ENCODE data around the gene ASAH2. TPM values are rescaled to one million over a fixed set of nuclear protein-coding genes. Genes with fewer than 3 reads are reported as not detected.

Gene ASAH2
- total RNA-seq, 3 donors from 2014 or later (not counting 1 experiment from before 2014, with no cell fraction given), result 0.79 to 3.4 (median 2.9) TPM

- no peak overlapping the region for H3K4me3 Mint-ChIP-seq
- intact Hi-C loops (cut with micrococcal nuclease), result no loop called here
- H3K36me3 ChIP-seq (ENCODE audit: control insufficient read depth, insufficient read depth, low read length), result no peaks in the 10 kb centered on the region
- H3K9me3 Mint-ChIP-seq, result peaks cover 0 to 2% of the 10 kb centered on the region in 2 donors
- no peak for DNase-seq
- H3K4me1 ChIP-seq (ENCODE audit: control insufficient read depth, insufficient read depth, low read length), result no peaks in the 10 kb centered on the region
- no peak for ATAC-seq
- no peaks in the 10 kb centered on the region for H3K9me3 ChIP-seq (ENCODE audit: control insufficient read depth, insufficient read depth, low read length)
- H3K27ac Mint-ChIP-seq, result no peak overlapping the region
- no peak overlapping the region for H3K27ac ChIP-seq (ENCODE audit: low read length)
- WGBS (ENCODE audit: insufficient coverage), result 95% methylated on average over 4 of the region's 5 CpGs
- TF ChIP-seq CTCF (IDR thresholded peaks at IDR 0.05), result no peak
- no peaks in the 10 kb centered on the region for H3K36me3 Mint-ChIP-seq
- no peaks in the 10 kb centered on the region for H3K27me3 Mint-ChIP-seq (ENCODE audit: low read depth in 2 of 2)
- H3K4me1 Mint-ChIP-seq, result peaks cover 0 to 10% of the 10 kb centered on the region in 2 donors
- H3K4me3 ChIP-seq (ENCODE audit: low read length), result no peak overlapping the region
- no peaks in the 10 kb centered on the region for H3K27me3 ChIP-seq (ENCODE audit: control insufficient read depth, insufficient read depth, low read length)
These were observed 42.4 kb upstream of the ASAH2 start for GRCh38 chr10:50293513-50294313.

- H3K27ac Mint-ChIP-seq, result no peak overlapping the region
- no peak overlapping the region for H3K4me3 Mint-ChIP-seq
- Histone ChIP-seq H3K4me3 (ENCODE audit: low read length) (no peak overlapping the region), H3K27ac (ENCODE audit: low read length) (no peak overlapping the region), H3K27me3 (ENCODE audit: control insufficient read depth, insufficient read depth, low read length) (no peaks in the 10 kb centered on the region), H3K9me3 (ENCODE audit: control insufficient read depth, insufficient read depth, low read length) (no peaks in the 10 kb centered on the region), H3K36me3 (ENCODE audit: control insufficient read depth, insufficient read depth, low read length) (no peaks in the 10 kb centered on the region), H3K4me1 (ENCODE audit: control insufficient read depth, insufficient read depth, low read length) (no peaks in the 10 kb centered on the region)
- DNase-seq (no peak), ATAC-seq (no peak)
- intact Hi-C loops (cut with micrococcal nuclease), result no loop called here
- peaks cover 0 to 10% of the 10 kb centered on the region in 2 donors for H3K4me1 Mint-ChIP-seq
- no CpG with 5 or more reads among the region's 1 CpG for WGBS (ENCODE audit: insufficient coverage)
- no peak for TF ChIP-seq CTCF (IDR thresholded peaks at IDR 0.05)
- no peaks in the 10 kb centered on the region for H3K36me3 Mint-ChIP-seq
- no peaks in the 10 kb centered on the region for H3K9me3 Mint-ChIP-seq
- peaks cover 0 to 4% of the 10 kb centered on the region in 2 donors for H3K27me3 Mint-ChIP-seq (ENCODE audit: low read depth in 2 of 2)
These were observed 40.0 kb upstream of the ASAH2 start for GRCh38 chr10:50291261-50291850.

- Mint-ChIP-seq H3K4me3 (no peak overlapping the region), H3K27ac (no peak overlapping the region), H3K36me3 (no peaks in the 10 kb centered on the region), H3K9me3 (no peaks in the 10 kb centered on the region), H3K27me3 (ENCODE audit: low read depth in 2 of 2) (peaks cover 0 to 7% of the 10 kb centered on the region in 2 donors), H3K4me1 (peaks cover 0 to 5% of the 10 kb centered on the region in 2 donors)
- intact Hi-C loops (cut with micrococcal nuclease), result no loop called here
- Histone ChIP-seq H3K36me3 (ENCODE audit: control insufficient read depth, insufficient read depth, low read length) (no peaks in the 10 kb centered on the region), H3K4me1 (ENCODE audit: control insufficient read depth, insufficient read depth, low read length) (no peaks in the 10 kb centered on the region), H3K27me3 (ENCODE audit: control insufficient read depth, insufficient read depth, low read length) (no peaks in the 10 kb centered on the region), H3K4me3 (ENCODE audit: low read length) (no peak overlapping the region), H3K9me3 (ENCODE audit: control insufficient read depth, insufficient read depth, low read length) (no peaks in the 10 kb centered on the region), H3K27ac (ENCODE audit: low read length) (no peak overlapping the region)
- DNase-seq, result no peak
- TF ChIP-seq CTCF (IDR thresholded peaks at IDR 0.05), result no peak
- ATAC-seq, result no peak
- WGBS (ENCODE audit: insufficient coverage), result 91% methylated on average over 5 of the region's 6 CpGs
These were observed 37.9 kb upstream of the ASAH2 start for GRCh38 chr10:50289196-50289595.

Data from natural killer cell (primary cell).